Activated CD8-positive, alpha-beta memory T cell treated with anti-CD3 and anti-CD28 coated beads, Interleukin-2, amount 50 U/mL, for 4 hours (primary cell): ENCODE data around the gene ACOX3.
A peak's percentile ranks its signal among the peaks of the same experiment; 100 is the strongest.
"Not testable (repeated sequence)": the region's sequence is repeated elsewhere in the genome, so short reads cannot be mapped to it uniquely, and the experiment has no call there.

Experiments used
- DNase-seq: peaks from one replicate; pipeline ENCODE4 v3.0.0-alpha.2; 2020

Gene ACOX3

GRCh38 chr4:8440492-8441311 is at the start of gene ACOX3, which contains the start of gene TRMT44:
Gene ACOX3 (minus strand): TSS chr4:8440723. CDS start chr4:8416521, 24,202 bp downstream.
Gene TRMT44 (plus strand): TSS chr4:8440777. CDS start chr4:8440823, 46 bp downstream.
- peak; percentile 95 for DNase-seq

- no peak for DNase-seq
These were observed 48.4 kb upstream of the ACOX3 start for GRCh38 chr4:8488791-8489369.

- DNase-seq, result not testable (repeated sequence)
These were observed 46.1 kb upstream of the ACOX3 start for GRCh38 chr4:8486643-8487042.

- no peak for DNase-seq
These were observed 39.7 kb upstream of the ACOX3 start for GRCh38 chr4:8480221-8480620.

GRCh38 chr4:8478801-8479744 is 38.5 kb upstream of the ACOX3 start:
- DNase-seq, result no peak

- no peak for DNase-seq
These were observed 37.8 kb upstream of the ACOX3 start for GRCh38 chr4:8478371-8478770.

- DNase-seq, result no peak
These were observed 37.2 kb upstream of the ACOX3 start for GRCh38 chr4:8477676-8478075.

GRCh38 chr4:8477095-8477635 is 36.6 kb upstream of the ACOX3 start:
- no peak for DNase-seq

GRCh38 chr4:8475751-8476575 is 35.4 kb upstream of the ACOX3 start:
- no peak for DNase-seq

GRCh38 chr4:8474856-8475255 is 34.3 kb upstream of the ACOX3 start:
- no peak for DNase-seq

- no peak for DNase-seq
These were observed 33.5 kb upstream of the ACOX3 start for GRCh38 chr4:8473920-8474590.

- no peak for DNase-seq
These were observed 32.8 kb upstream of the ACOX3 start for GRCh38 chr4:8473198-8473919.

GRCh38 chr4:8472689-8473197 is 32.2 kb upstream of the ACOX3 start:
- no peak for DNase-seq

GRCh38 chr4:8472158-8472688 is 31.7 kb upstream of the ACOX3 start:
- DNase-seq, result no peak

- DNase-seq, result no peak
These were observed 30.8 kb upstream of the ACOX3 start for GRCh38 chr4:8471211-8471875.

GRCh38 chr4:8470451-8471024 is 30.0 kb upstream of the ACOX3 start:
- DNase-seq, result no peak

GRCh38 chr4:8469550-8469949 is 29.0 kb upstream of the ACOX3 start:
- no peak for DNase-seq

- DNase-seq, result peak; percentile 43
These were observed 28.4 kb upstream of the ACOX3 start for GRCh38 chr4:8468746-8469535.
